Measurements from ENCODE around the gene TMCO1. TPM values are rescaled to one million over a fixed set of nuclear protein-coding genes. Genes with fewer than 3 reads are reported as not detected.
"Not testable (repeated sequence)": the region's sequence is repeated elsewhere in the genome, so short reads cannot be mapped to it uniquely, and the experiment has no call there.

Gene TMCO1
- total RNA-seq, 1 donor from 2014 or later = 149 TPM

DNA sequence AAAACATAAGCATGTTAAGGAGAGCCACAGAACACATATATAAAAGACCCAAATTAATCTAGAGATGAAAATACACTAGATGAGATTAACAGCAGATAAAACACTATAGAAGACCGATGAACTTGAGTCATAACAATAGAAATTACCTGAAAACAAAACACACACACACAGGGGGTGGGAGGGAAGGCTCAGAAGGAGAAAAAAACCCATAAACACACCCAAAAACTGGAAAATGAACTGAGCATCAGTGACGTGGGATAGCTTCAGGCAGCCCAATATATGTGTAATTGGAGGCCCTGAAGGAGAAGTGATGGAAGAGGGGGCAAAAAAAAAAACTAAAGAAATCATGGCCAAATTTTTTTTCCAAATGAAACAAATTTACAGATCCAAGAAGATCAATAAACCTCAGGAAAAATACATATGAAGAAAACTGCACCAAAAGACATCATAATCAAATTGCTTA is 81.7 kb downstream of the TMCO1 start:
- DNase-seq (ENCODE audit: low spot score) = no peak

DNA sequence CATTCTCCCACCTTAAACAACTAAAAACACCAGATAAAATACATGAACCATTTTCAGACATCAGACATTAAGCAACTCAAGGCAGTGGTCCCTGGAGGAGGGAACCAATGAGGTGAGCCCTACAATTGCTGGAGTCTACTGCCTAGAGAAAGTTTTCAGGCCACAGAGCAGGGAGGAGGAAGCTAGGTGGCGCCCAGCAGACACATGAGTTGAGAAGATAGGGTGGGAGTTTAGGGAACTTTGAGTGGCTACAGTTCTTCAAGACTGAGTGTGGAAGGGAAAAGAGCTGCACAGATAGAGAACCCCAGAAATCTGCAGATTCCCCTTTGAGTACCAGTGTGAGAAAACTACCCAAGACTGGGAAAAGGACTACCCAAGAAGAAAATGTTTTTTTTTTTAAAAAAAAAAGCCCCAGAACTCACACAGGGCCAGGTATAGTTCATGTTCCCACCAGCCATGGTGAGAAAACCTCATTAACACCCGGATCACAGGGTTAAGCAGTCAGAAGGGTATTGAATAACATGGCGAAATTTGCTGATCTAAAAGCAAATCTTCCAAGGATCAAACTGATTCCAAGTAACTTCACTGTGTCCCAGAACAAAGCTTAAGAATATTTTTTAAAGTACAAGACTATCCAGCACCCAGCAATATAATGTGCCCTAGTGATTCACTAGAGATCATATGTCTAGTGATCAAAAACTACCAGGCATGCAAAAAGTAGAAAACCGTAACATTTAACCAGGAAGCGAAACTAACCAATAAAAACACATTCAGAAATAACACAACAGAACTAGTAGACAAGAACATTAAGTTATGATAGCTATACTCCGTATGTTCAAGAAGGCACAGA is 82.3 kb downstream of the TMCO1 start:
- no peak for DNase-seq (ENCODE audit: low spot score)

GRCh38 chr1:165683848-165684485 is 84.7 kb downstream of the TMCO1 start:
- no peak for DNase-seq (ENCODE audit: low spot score)

DNA sequence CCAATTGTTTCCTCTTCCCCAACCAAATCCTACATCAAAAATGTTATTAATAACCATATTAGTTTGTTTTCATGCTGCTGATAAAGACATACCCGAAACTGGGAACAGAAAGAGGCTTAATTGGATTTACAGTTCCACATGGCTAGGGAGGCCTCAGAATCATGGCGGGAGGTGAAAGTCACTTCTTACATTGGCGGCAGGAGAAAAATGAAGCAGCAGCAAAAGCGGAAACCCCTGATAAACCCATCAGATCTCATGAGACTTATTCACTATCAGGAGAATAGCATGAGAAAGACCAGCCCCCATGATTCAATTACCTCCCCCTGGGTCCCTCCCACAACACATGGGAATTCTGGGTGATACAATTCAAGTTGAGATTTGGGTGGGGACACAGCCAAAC is 87.9 kb downstream of the TMCO1 start:
- DNase-seq (ENCODE audit: low spot score) = not testable (repeated sequence)

GRCh38 chr1:165680303-165680702 is 88.4 kb downstream of the TMCO1 start:
- DNase-seq (ENCODE audit: low spot score) = no peak

DNA sequence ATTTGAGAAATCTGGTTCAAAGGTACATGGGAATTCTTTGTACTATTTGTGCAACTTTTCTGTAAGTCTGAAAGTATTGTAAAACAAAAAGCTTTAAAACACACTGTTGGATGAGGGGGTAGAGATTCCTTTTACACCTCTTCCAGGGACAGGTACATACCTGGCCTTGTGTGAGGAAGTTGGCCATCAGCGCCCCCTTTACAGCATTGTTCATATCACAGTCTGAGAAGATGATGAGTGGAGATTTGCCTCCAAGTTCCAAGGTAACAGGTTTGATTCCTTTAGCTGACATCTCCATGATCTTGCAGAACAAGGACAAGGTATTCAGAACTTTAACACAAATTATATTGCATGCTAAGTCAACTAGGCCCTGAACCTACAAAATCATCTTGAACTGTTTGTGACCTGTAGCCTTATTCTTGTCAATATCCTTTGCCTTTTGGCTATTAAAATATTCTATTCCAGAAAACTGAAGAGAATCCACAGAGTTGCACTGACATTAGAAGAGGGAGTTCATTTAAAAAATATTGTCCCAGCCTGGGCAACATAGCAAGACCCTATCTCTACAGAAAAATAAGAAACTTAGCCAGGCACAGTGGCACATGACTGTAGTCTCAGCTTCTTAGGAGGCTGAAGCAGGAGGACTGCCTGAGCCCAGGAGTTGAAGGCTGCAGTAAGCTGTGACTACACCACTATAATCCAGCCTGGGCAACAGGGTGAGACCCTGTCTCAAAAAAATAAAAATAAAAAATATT is 89.2 kb downstream of the TMCO1 start:
- DNase-seq (ENCODE audit: low spot score) = no peak

GRCh38 chr1:165678509-165678908 is 90.2 kb downstream of the TMCO1 start:
- DNase-seq (ENCODE audit: low spot score) = no peak

Other genes starting within 250 kb of the TMCO1 start
- not detected for gene LRRC52, start 224.9 kb downstream of the TMCO1 start, total RNA-seq
- gene MGST3, start 137.6 kb downstream of the TMCO1 start, total RNA-seq = 281 TPM
- gene ALDH9A1, start 70.3 kb downstream of the TMCO1 start, total RNA-seq = 77.3 TPM
- 27.2 TPM for gene UCK2, start 58.7 kb upstream of the TMCO1 start, total RNA-seq